A673 (cell line): Measurements from ENCODE around the gene RAB1B. TPM values are rescaled to one million over a fixed set of nuclear protein-coding genes. Genes with fewer than 3 reads are reported as not detected.
A peak's percentile ranks its signal among the peaks of the same experiment; 100 is the strongest.

Experiments used
- BruUV-seq: library from RNA; stranded (reverse); fragments of 400-500 nt; replicated peaks from 2 replicates; lab custom pipeline; 2021; lab: Mats Ljungman, UMichigan
- CTCF ChIA-PET: fragments of 300-600 bp; sonication (Branson Sonifier 250); formaldehyde crosslinking; loops from one replicate; lab custom pipeline; 2022; ENCODE audit warnings: antibody characterized with exemption; lab: Charles Lee
- POLR2A ChIA-PET: fragments of 300-600 bp; sonication (Branson Sonifier 250); formaldehyde crosslinking; loops from one replicate; lab custom pipeline; 2022; ENCODE audit warnings: antibody characterized with exemption; ENCODE audit not compliant: low non-redundant PET; lab: Charles Lee
- DNase-seq: peaks from one replicate; pipeline ENCODE4 v3.0.0-alpha.2; 2015; ENCODE audit warnings: low spot score
- H3K27ac ChIP-seq: fragments of 200-600 bp; sonication (generic); 2 replicates; pipeline ENCODE4 v1.5.1; 2016; ENCODE audit warnings: mixed run types, low read depth, mild to moderate bottlenecking, mixed read lengths, antibody characterized with exemption, low read length; ENCODE audit not compliant: poor library complexity, severe bottlenecking
- H3K27me3 ChIP-seq: fragments of 200-600 bp; sonication (generic); replicated peaks from 2 replicates; pipeline ENCODE4 v1.6.1; 2017; ENCODE audit warnings: mixed run types, low read depth, mild to moderate bottlenecking, mixed read lengths, antibody characterized with exemption, low read length; ENCODE audit not compliant: insufficient read depth, poor library complexity
- H3K36me3 ChIP-seq: fragments of 200-600 bp; sonication (generic); 2 replicates; pipeline ENCODE4 v1.6.1; 2016; ENCODE audit warnings: mixed run types, mild to moderate bottlenecking, mixed read lengths, antibody characterized with exemption, low read length; ENCODE audit not compliant: insufficient read depth, poor library complexity, severe bottlenecking
- H3K4me1 ChIP-seq: fragments of 200-600 bp; sonication (generic); 2 replicates; pipeline ENCODE4 v1.6.1; 2017; ENCODE audit warnings: mixed run types, mild to moderate bottlenecking, mixed read lengths, antibody characterized with exemption, low read length; ENCODE audit not compliant: insufficient read depth, poor library complexity, severe bottlenecking
- H3K4me3 ChIP-seq: fragments of 200-600 bp; sonication (generic); 2 replicates; pipeline ENCODE4 v1.5.1; 2016; ENCODE audit warnings: low read depth, mixed run types, mild to moderate bottlenecking, mixed read lengths, low read length; ENCODE audit not compliant: poor library complexity, severe bottlenecking
- H3K9me3 ChIP-seq: fragments of 200-600 bp; sonication (generic); 2 replicates; pipeline ENCODE4 v1.6.1; 2016; ENCODE audit warnings: mixed run types, low read depth, mild to moderate bottlenecking, mixed read lengths, antibody characterized with exemption, low read length; ENCODE audit not compliant: poor library complexity, severe bottlenecking
- CTCF ChIP-seq: fragments of 300-800, 200-600 bp; sonication (generic); conservative IDR thresholded peaks from 2 replicates; pipeline ENCODE4 v1.5.1; 2017; ENCODE audit warnings: low read depth, mild to moderate bottlenecking, antibody characterized with exemption, low read length, moderate library complexity, mixed read lengths
- EZH2 ChIP-seq: fragments of 200-600 bp; sonication (generic); IDR thresholded peaks from 2 replicates; pipeline ENCODE4 v1.6.1; 2017; ENCODE audit warnings: borderline replicate concordance, low read depth, mild to moderate bottlenecking, mixed read lengths, antibody characterized with exemption, low read length; ENCODE audit not compliant: poor library complexity, severe bottlenecking
- intact Hi-C: fragments of 100-400 bp; cut with micrococcal nuclease; formaldehyde crosslinking; loops from one replicate; pipeline ENCODE4 v1.10.0; 2022; ENCODE audit not compliant: unreplicated experiment
- total RNA-seq: library from RNA; stranded (reverse); gene quantifications from 2 replicates; pipeline ENCODE4 v1.2.3, GENCODE V29; 2021

RAB1B gene
- total RNA-seq, 1 experiment from 2014 or later, result 186 TPM

DNA sequence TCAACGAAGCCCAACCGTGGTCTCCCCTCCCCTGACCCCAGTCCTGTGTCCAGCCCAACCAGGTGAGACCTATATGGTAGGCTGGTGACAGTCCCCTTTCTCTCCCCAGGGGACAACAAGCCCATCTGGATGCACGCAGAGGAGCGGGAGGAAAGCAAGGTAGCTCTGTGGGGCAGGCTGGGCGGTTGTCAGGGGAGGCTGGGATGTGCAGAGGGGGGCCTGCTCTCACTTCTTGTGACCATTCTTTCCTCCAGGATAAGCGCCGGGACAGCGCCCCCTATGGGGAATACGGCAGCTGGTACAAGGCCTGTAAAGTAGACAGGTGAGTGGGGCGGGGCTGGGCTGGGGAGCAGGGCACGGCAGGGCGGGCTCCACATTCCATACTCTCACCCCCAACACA is 3.5 kb upstream of the RAB1B start:
- H3K36me3 ChIP-seq, result peaks cover 47% of the 10 kb centered on the region
- intact Hi-C loops, result no loop called here
- H3K27me3 ChIP-seq, result no peaks in the 10 kb centered on the region
- peak; percentile 67 for TF ChIP-seq CTCF
- TF ChIP-seq EZH2, result no peak
- H3K4me1 ChIP-seq, result peaks cover 12% of the 10 kb centered on the region
- BruUV-seq, result no TSS peak
- POLR2A ChIA-PET, result no interaction called here
- CTCF ChIA-PET, result no interaction called here
- DNase-seq, result peak; percentile 62
- no peaks in the 10 kb centered on the region for H3K9me3 ChIP-seq
- H3K4me3 ChIP-seq, result no peak overlapping the region
- H3K27ac ChIP-seq, result no peak overlapping the region

DNA sequence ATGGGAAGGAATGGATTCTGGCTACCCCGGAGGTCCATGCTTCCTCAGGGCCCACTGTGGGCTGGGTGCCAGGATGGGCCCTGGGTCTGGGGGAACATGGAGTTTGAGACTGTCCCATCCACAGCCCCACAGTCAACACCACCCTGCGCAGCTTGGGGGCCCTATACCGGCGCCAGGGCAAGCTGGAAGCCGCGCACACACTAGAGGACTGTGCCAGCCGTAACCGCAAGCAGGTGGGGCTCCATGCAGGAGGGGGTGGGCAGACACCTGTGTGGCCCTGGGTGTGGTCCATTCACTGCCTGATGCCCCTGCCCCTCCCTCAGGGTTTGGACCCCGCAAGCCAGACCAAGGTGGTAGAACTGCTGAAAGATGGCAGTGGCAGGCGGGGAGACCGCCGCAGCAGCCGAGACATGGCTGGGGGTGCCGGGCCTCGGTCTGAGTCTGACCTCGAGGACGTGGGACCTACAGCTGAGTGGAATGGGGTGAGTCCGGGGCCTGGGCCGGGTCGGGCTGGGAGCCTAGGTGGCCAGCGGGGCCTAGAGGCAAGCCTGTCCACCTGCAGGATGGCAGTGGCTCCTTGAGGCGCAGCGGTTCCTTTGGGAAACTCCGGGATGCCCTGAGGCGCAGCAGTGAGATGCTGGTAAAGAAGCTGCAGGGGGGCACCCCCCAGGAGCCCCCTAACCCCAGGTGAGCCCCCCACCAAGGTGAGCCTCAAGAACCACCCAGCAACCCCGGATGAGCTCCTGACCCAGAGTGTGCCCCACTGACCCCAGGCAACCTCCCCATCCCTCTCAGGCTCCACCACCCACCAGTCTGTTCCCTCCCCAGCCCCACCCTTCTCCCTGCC is 2.7 kb upstream of the RAB1B start:
- no peak for DNase-seq
- Histone ChIP-seq H3K27ac (no peak overlapping the region), H3K36me3 (peaks cover 38% of the 10 kb centered on the region), H3K9me3 (no peaks in the 10 kb centered on the region), H3K4me3 (no peak overlapping the region), H3K4me1 (peaks cover 13% of the 10 kb centered on the region), H3K27me3 (no peaks in the 10 kb centered on the region)
- no TSS peak for BruUV-seq
- intact Hi-C loops, result no loop called here
- ChIA-PET POLR2A (no interaction called here), CTCF (interaction anchor here (1.2 to 1.3 kb wide), 2 partner anchors 7 to 17 kb away, joined by 3 to 4 read pairs; no protein-coding TSS in a partner anchor)
- TF ChIP-seq EZH2 (no peak), CTCF (no peak)

DNA sequence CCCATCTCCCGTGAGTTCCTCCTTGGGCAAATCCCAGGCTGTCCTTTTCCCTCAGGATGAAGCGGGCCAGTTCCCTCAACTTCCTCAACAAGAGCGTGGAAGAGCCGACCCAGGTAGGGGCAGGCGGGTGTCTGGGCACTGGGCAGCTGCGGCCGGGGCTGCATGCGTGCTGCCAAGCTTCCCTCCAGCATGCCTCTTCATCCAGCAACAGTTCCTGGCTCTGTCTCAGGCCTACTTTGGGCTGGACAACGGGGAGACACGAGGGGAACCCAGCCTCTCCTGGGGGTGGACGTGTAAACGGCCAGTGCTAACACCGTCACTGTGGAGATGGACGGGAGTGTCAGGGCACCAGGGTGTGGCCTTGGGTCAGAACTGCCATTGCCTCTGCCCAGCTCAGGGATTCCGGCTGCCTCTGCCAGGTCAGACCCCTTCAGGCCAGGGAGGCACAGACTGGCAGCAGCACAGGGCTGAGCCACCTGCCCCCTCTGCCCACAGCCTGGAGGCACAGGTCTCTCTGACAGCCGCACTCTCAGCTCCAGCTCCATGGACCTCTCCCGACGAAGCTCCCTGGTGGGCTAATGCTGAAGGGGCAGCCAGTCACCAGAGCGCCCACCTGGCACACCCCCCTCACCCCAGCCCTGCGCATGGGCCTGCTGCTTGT is 1.9 kb upstream of the RAB1B start:
- peaks cover 13% of the 10 kb centered on the region for H3K4me1 ChIP-seq
- no peak for DNase-seq
- no peaks in the 10 kb centered on the region for H3K27me3 ChIP-seq
- TF ChIP-seq CTCF (no peak), EZH2 (no peak)
- H3K4me3 ChIP-seq, result peak overlapping the region; percentile 81
- ChIA-PET CTCF (interaction anchor here (1.2 to 1.3 kb wide), 2 partner anchors 8 to 16 kb away, joined by 3 to 4 read pairs; no protein-coding TSS in a partner anchor), POLR2A (no interaction called here)
- no TSS peak for BruUV-seq
- no peaks in the 10 kb centered on the region for H3K9me3 ChIP-seq
- peaks cover 33% of the 10 kb centered on the region for H3K36me3 ChIP-seq
- intact Hi-C loops, result no loop called here
- H3K27ac ChIP-seq, result peak overlapping the region; percentile 96
